Astrocyte (in vitro differentiated cells and primary cell): Measurements from ENCODE around the gene ZAR1L. TPM values are rescaled to one million over a fixed set of nuclear protein-coding genes. Genes with fewer than 3 reads are reported as not detected.

Experiments
- DNase-seq: peaks from one replicate; pipeline ENCODE4 v3.0.0-alpha.2; 2010; ENCODE audit warnings: low read depth
- FAIRE-seq: peaks from 2 replicates; lab custom pipeline; 2011; peaks lifted over from hg19 to GRCh38; lab: Jason Lieb, UNC
- H2AFZ ChIP-seq: 2 replicates; pipeline ENCODE4 v1.6.0; 2012; ENCODE audit warnings: low read depth, low read length, inconsistent platforms
- H3K27ac ChIP-seq: 2 replicates; pipeline ENCODE4 v1.5.1; 2011; ENCODE audit warnings: low read depth, low read length, inconsistent platforms
- H3K27me3 ChIP-seq: 2 replicates; pipeline ENCODE4 v1.6.0; 2011; ENCODE audit warnings: low read length, inconsistent platforms; ENCODE audit not compliant: insufficient read depth
- H3K36me3 ChIP-seq: 2 replicates; pipeline ENCODE4 v1.5.1; 2011; ENCODE audit warnings: low read length, inconsistent platforms; ENCODE audit not compliant: insufficient read depth
- H3K4me1 ChIP-seq: 2 replicates; pipeline ENCODE4 v1.5.1; 2011; ENCODE audit warnings: low read length, inconsistent platforms; ENCODE audit not compliant: insufficient read depth
- H3K4me2 ChIP-seq: 2 replicates; pipeline ENCODE4 v1.6.0; 2012; ENCODE audit warnings: low read length, inconsistent platforms
- H3K4me3 ChIP-seq: 2 replicates; pipeline ENCODE4 v1.5.1; 2011; ENCODE audit warnings: low read depth, mild to moderate bottlenecking, low read length, inconsistent platforms; ENCODE audit not compliant: insufficient read depth
- H3K79me2 ChIP-seq: 2 replicates; pipeline ENCODE4 v1.6.0; 2012; ENCODE audit warnings: mild to moderate bottlenecking, low read length, inconsistent platforms; ENCODE audit not compliant: insufficient read depth
- H3K9ac ChIP-seq: 2 replicates; pipeline ENCODE4 v1.6.0; 2012; ENCODE audit warnings: mild to moderate bottlenecking, low read length, inconsistent platforms
- H3K9me3 ChIP-seq: 2 replicates; pipeline ENCODE4 v1.5.1; 2012; ENCODE audit warnings: low read depth, mild to moderate bottlenecking, low read length, inconsistent platforms; ENCODE audit not compliant: insufficient read depth
- H4K20me1 ChIP-seq: 2 replicates; pipeline ENCODE4 v1.6.0; 2012; ENCODE audit warnings: low read length, inconsistent platforms; ENCODE audit not compliant: insufficient read depth
- H3K27ac Mint-ChIP-seq: one replicate; pipeline ENCODE4 v1.8.0; 2021; ENCODE audit warnings: mild to moderate bottlenecking, mixed read lengths; ENCODE audit not compliant: unreplicated experiment
- H3K27me3 Mint-ChIP-seq: one replicate; pipeline ENCODE4 v1.8.0; 2021; ENCODE audit warnings: low read depth, mixed read lengths; ENCODE audit not compliant: unreplicated experiment
- H3K36me3 Mint-ChIP-seq: one replicate; pipeline ENCODE4 v1.8.0; 2021; ENCODE audit warnings: low read depth, mixed read lengths; ENCODE audit not compliant: unreplicated experiment
- H3K4me1 Mint-ChIP-seq: one replicate; pipeline ENCODE4 v1.8.0; 2021; ENCODE audit warnings: low read depth, mixed read lengths; ENCODE audit not compliant: unreplicated experiment
- H3K4me3 Mint-ChIP-seq: one replicate; pipeline ENCODE4 v1.8.0; 2021; ENCODE audit warnings: mild to moderate bottlenecking, moderate library complexity, mixed read lengths; ENCODE audit not compliant: unreplicated experiment
- H3K9me3 Mint-ChIP-seq: one replicate; pipeline ENCODE4 v1.8.0; 2021; ENCODE audit warnings: mild to moderate bottlenecking, mixed read lengths; ENCODE audit not compliant: unreplicated experiment
- CTCF ChIP-seq: IDR thresholded peaks from 2 replicates; pipeline ENCODE4 v1.5.1; 2011; ENCODE audit warnings: low read depth, mild to moderate bottlenecking, inconsistent platforms, low read length, moderate library complexity; ENCODE audit not compliant: insufficient read depth
- EZH2 ChIP-seq: IDR thresholded peaks from 2 replicates; pipeline ENCODE4 v1.6.1; 2012; ENCODE audit warnings: mild to moderate bottlenecking, low read length, inconsistent platforms; ENCODE audit not compliant: insufficient read depth
- total RNA-seq: library from RNA; stranded (reverse); gene quantifications from 2 replicates; pipeline ENCODE4 v1.2.1, GENCODE V29; 2021

ZAR1L gene
- total RNA-seq, 1 donor from 2014 or later = not detected

GRCh38 chr13:32330441-32330840, 15.3 kb upstream of the ZAR1L start:
- H3K27ac ChIP-seq = no peak overlapping the region
- no peaks in the 10 kb centered on the region for H4K20me1 ChIP-seq
- Mint-ChIP-seq H3K4me3 (no peak overlapping the region), H3K27me3 (no peaks in the 10 kb centered on the region), H3K9me3 (no peaks in the 10 kb centered on the region), H3K4me1 (no peaks in the 10 kb centered on the region), H3K27ac (peak overlapping the region; percentile 55), H3K36me3 (no peaks in the 10 kb centered on the region)
- DNase-seq (peak; percentile 29), FAIRE-seq (peak; percentile 29)
- no peak overlapping the region for H3K9ac ChIP-seq
- no peaks in the 10 kb centered on the region for H3K27me3 ChIP-seq
- H3K36me3 ChIP-seq = peaks cover 3% of the 10 kb centered on the region
- H3K79me2 ChIP-seq = no peaks in the 10 kb centered on the region
- H3K4me2 ChIP-seq = no peak overlapping the region
- no peaks in the 10 kb centered on the region for H3K4me1 ChIP-seq
- no peak overlapping the region for H3K4me3 ChIP-seq
- H3K9me3 ChIP-seq = no peaks in the 10 kb centered on the region
- no peak overlapping the region for H2AFZ ChIP-seq
- TF ChIP-seq EZH2 = no peak

- peak overlapping the region; percentile 86 for H3K27ac ChIP-seq
- peak overlapping the region; percentile 49 for H3K9ac ChIP-seq
- FAIRE-seq (peak; percentile 55), DNase-seq (peak; percentile 77)
- no peaks in the 10 kb centered on the region for H3K36me3 ChIP-seq
- TF ChIP-seq CTCF = no peak
- no peak for TF ChIP-seq EZH2
- no peaks in the 10 kb centered on the region for H3K27me3 ChIP-seq
- no peaks in the 10 kb centered on the region for H3K27me3 Mint-ChIP-seq
- no peaks in the 10 kb centered on the region for H3K79me2 ChIP-seq
- no peaks in the 10 kb centered on the region for H3K36me3 Mint-ChIP-seq
- peak overlapping the region; percentile 86 for H3K27ac Mint-ChIP-seq
- H3K4me1 Mint-ChIP-seq = peaks cover 5% of the 10 kb centered on the region
- peaks cover 14% of the 10 kb centered on the region for H3K4me1 ChIP-seq
- H3K4me2 ChIP-seq = peak overlapping the region; percentile 65
- no peaks in the 10 kb centered on the region for H3K9me3 ChIP-seq
- no peak overlapping the region for H2AFZ ChIP-seq
- H3K9me3 Mint-ChIP-seq = no peaks in the 10 kb centered on the region
- no peaks in the 10 kb centered on the region for H4K20me1 ChIP-seq
- H3K4me3 ChIP-seq = no peak overlapping the region
- no peak overlapping the region for H3K4me3 Mint-ChIP-seq
Measured at GRCh38 chr13:32323912-32324311, 8.7 kb upstream of the ZAR1L start.

- H3K79me2 ChIP-seq = peaks cover 6% of the 10 kb centered on the region
- no peaks in the 10 kb centered on the region for H3K27me3 ChIP-seq
- DNase-seq (no peak), FAIRE-seq (no peak)
- H3K27ac ChIP-seq = no peak overlapping the region
- no peak overlapping the region for H3K4me3 Mint-ChIP-seq
- H3K27me3 Mint-ChIP-seq = no peaks in the 10 kb centered on the region
- H3K9me3 ChIP-seq = no peaks in the 10 kb centered on the region
- no peak overlapping the region for H3K4me3 ChIP-seq
- peaks cover 14% of the 10 kb centered on the region for H3K4me1 ChIP-seq
- H4K20me1 ChIP-seq = no peaks in the 10 kb centered on the region
- H3K27ac Mint-ChIP-seq = no peak overlapping the region
- H3K9ac ChIP-seq = no peak overlapping the region
- no peak overlapping the region for H2AFZ ChIP-seq
- H3K36me3 ChIP-seq = no peaks in the 10 kb centered on the region
- peaks cover 5% of the 10 kb centered on the region for H3K4me1 Mint-ChIP-seq
- no peaks in the 10 kb centered on the region for H3K36me3 Mint-ChIP-seq
- no peak for TF ChIP-seq EZH2
- TF ChIP-seq CTCF = no peak
- H3K4me2 ChIP-seq = no peak overlapping the region
- no peaks in the 10 kb centered on the region for H3K9me3 Mint-ChIP-seq
Measured at GRCh38 chr13:32320528-32320927, 5.4 kb upstream of the ZAR1L start.
